PC-3 (cell line): ENCODE data around the gene EME2. TPM values are rescaled to one million over a fixed set of nuclear protein-coding genes. Genes with fewer than 3 reads are reported as not detected.

ENCODE experiments used
- ATAC-seq: fragments of 200-7000 bp; cut with Tn5 transposase; 2 replicates; pipeline ENCODE4 v1.9.1; 2020; ENCODE audit warnings: mild to moderate bottlenecking, moderate library complexity
- BruUV-seq: library from RNA; stranded (reverse); fragments of 400-500 nt; replicated peaks from 2 replicates; lab custom pipeline; 2021; lab: Mats Ljungman, UMichigan
- CTCF ChIA-PET: fragments of 300-600 bp; sonication (Branson Sonifier 250); formaldehyde crosslinking; loops from one replicate; lab custom pipeline; 2022; ENCODE audit warnings: antibody characterized with exemption; lab: Charles Lee
- POLR2A ChIA-PET: fragments of 300-600 bp; sonication (Branson Sonifier 250); formaldehyde crosslinking; loops from one replicate; lab custom pipeline; 2022; ENCODE audit warnings: antibody characterized with exemption; ENCODE audit not compliant: unreplicated experiment; lab: Charles Lee
- DNase-seq: peaks from one replicate; pipeline ENCODE4 v3.0.0-alpha.2; 2015
- H2AFZ ChIP-seq: fragments of 300-600 bp; sonication (generic); 2 replicates; pipeline ENCODE4 v1.6.0; 2016; ENCODE audit warnings: antibody characterized with exemption, low read length
- H3F3A ChIP-seq: fragments of 300-600 bp; sonication (generic); one replicate; pipeline ENCODE4 v1.6.0; 2017; ENCODE audit warnings: antibody characterized with exemption, low read length, control low read depth, mild to moderate bottlenecking; ENCODE audit not compliant: unreplicated experiment
- H3K27ac ChIP-seq: fragments of 300-600 bp; sonication (generic); 2 replicates; pipeline ENCODE4 v1.5.1; 2016; ENCODE audit warnings: mild to moderate bottlenecking, low read length
- H3K27me3 ChIP-seq: fragments of 300-600 bp; sonication (generic); 2 replicates; pipeline ENCODE4 v1.6.1; 2016; ENCODE audit warnings: low read length, mixed read lengths
- H3K36me3 ChIP-seq: fragments of 300-600 bp; sonication (generic); 2 replicates; pipeline ENCODE4 v1.6.1; 2016; ENCODE audit warnings: low read depth, mixed run types, low read length, mixed read lengths
- H3K4me1 ChIP-seq: fragments of 300-600 bp; sonication (generic); 2 replicates; pipeline ENCODE4 v1.5.1; 2016; ENCODE audit warnings: low read length; ENCODE audit not compliant: insufficient read depth
- H3K4me2 ChIP-seq: fragments of 300-600 bp; sonication (generic); 2 replicates; pipeline ENCODE4 v1.6.0; 2016; ENCODE audit warnings: low read length
- H3K4me3 ChIP-seq: fragments of 300-600 bp; sonication (generic); 2 replicates; pipeline ENCODE4 v1.5.1; 2016; ENCODE audit warnings: mild to moderate bottlenecking, low read length, mixed read lengths
- H3K79me2 ChIP-seq: fragments of 300-600 bp; sonication (generic); 2 replicates; pipeline ENCODE4 v1.6.1; 2017; ENCODE audit warnings: low read length, mixed read lengths
- H3K9ac ChIP-seq: fragments of 300-600 bp; sonication (generic); 2 replicates; pipeline ENCODE4 v1.6.0; 2016; ENCODE audit warnings: mild to moderate bottlenecking, low read length
- H3K9me2 ChIP-seq: fragments of 300-600 bp; sonication (generic); replicated peaks from 2 replicates; pipeline ENCODE4 v1.6.1; 2016; ENCODE audit warnings: mixed run types, low read length, mixed read lengths
- H3K9me3 ChIP-seq: fragments of 300-600 bp; sonication (generic); 2 replicates; pipeline ENCODE4 v1.6.1; 2016; ENCODE audit warnings: low read length, mixed read lengths
- H4K20me1 ChIP-seq: fragments of 300-600 bp; sonication (generic); 2 replicates; pipeline ENCODE4 v1.6.1; 2016; ENCODE audit warnings: low read length, mixed read lengths
- CTCF ChIP-seq: fragments of 300-600 bp; sonication (generic); conservative IDR thresholded peaks from 2 replicates; pipeline ENCODE4 v1.5.1; 2017; ENCODE audit warnings: antibody characterized with exemption, low read depth, mild to moderate bottlenecking, low read length
- EZH2 ChIP-seq: fragments of 300-600 bp; sonication (generic); IDR thresholded peaks from one replicate; pipeline ENCODE4 v1.6.1; 2017; ENCODE audit warnings: antibody characterized with exemption, mild to moderate bottlenecking, low read length; ENCODE audit not compliant: unreplicated experiment
- EZH2phosphoT487 ChIP-seq: fragments of 300-600 bp; sonication (generic); IDR thresholded peaks from 2 replicates; pipeline ENCODE4 v1.6.1; 2018; ENCODE audit warnings: mild to moderate bottlenecking, antibody characterized with exemption, low read length, borderline replicate concordance
- intact Hi-C: fragments of 100-400 bp; cut with micrococcal nuclease; formaldehyde crosslinking; loops from 2 replicates; pipeline ENCODE4 v1.9.0; 2023
- microRNA-seq: library from miRNA; unstranded; fragments of <30 nt; microRNA quantifications from one replicate; pipeline ENCODE4 v1.1.0, GENCODE V29; 2020; ENCODE audit not compliant: unreplicated experiment
- total RNA-seq: library from RNA; depleted of rRNA; stranded (reverse); fragments of >200 nt; gene quantifications from 2 replicates; pipeline ENCODE4 v1.2.3, GENCODE V29; 2014; rRNA removed

The EME2 gene
- total RNA-seq, 1 experiment from 2014 or later, result 12.5 TPM

- no peak overlapping the region for H3K27ac ChIP-seq
- CTCF ChIA-PET, result no interaction called here
- BruUV-seq, result TSS peak; percentile 50
Observed at GRCh38 chr16:1825381-1825863, 52.8 kb downstream of the EME2 start.

More at GRCh38 chr16:1825381-1825863, 52.8 kb downstream of the EME2 start:
- no peaks in the 10 kb centered on the region for H3K27me3 ChIP-seq
- H3K4me2 ChIP-seq, result peak overlapping the region; percentile 94
- no peak for ATAC-seq
- H3F3A ChIP-seq, result no peaks in the 10 kb centered on the region
- peaks cover 48% of the 10 kb centered on the region for H3K79me2 ChIP-seq
- no peak for DNase-seq
- peak overlapping the region; percentile 75 for H3K4me3 ChIP-seq
- no peaks in the 10 kb centered on the region for H3K9me2 ChIP-seq
- H4K20me1 ChIP-seq, result peaks cover 15% of the 10 kb centered on the region; the same call in 1 of the 2 replicates
- intact Hi-C loops, result no loop called here
- H3K9ac ChIP-seq, result peak overlapping the region; percentile 35; the same call in 1 of the 2 replicates
- POLR2A ChIA-PET, result interaction anchor here (0.7 kb wide), 1 partner anchor 204 kb away, joined by 3 read pairs; no protein-coding TSS in a partner anchor
- H3K4me1 ChIP-seq, result peaks cover 13% of the 10 kb centered on the region
- H2AFZ ChIP-seq, result no peak overlapping the region
- H3K9me3 ChIP-seq, result no peaks in the 10 kb centered on the region
- no peaks in the 10 kb centered on the region for H3K36me3 ChIP-seq
- TF ChIP-seq EZH2 (no peak), CTCF (no peak), EZH2phosphoT487 (no peak)

Small RNAs within 50 kb of the gene (microRNA-seq; reads per million reads assigned to microRNA genes)
- gene MIR3177, result 3.0 reads per million, percentile 7 among the genes with 10 or more reads in this experiment

Other genes starting within 250 kb of the EME2 start
- not detected in 2 replicates for gene TMEM204, start 239.1 kb upstream of the EME2 start, total RNA-seq
- 4.2 and 6.2 TPM in 2 replicates for gene IFT140, start 160.7 kb upstream of the EME2 start, total RNA-seq
- gene CRAMP1, start 160.4 kb upstream of the EME2 start, total RNA-seq, result 8.5 and 15.5 TPM in 2 replicates
- 85.2 and 86.5 TPM in 2 replicates for gene JPT2, start 94.5 kb upstream of the EME2 start, total RNA-seq
- gene MAPK8IP3, start 66.6 kb upstream of the EME2 start, total RNA-seq, result 41.1 and 59.7 TPM in 2 replicates
- gene NME3, start 1.3 kb upstream of the EME2 start, total RNA-seq, result 66.9 and 70.3 TPM in 2 replicates
- gene MRPS34, start 324 bp downstream of the EME2 start, total RNA-seq, result 248 and 258 TPM in 2 replicates
- gene SPSB3, start 9.8 kb downstream of the EME2 start, total RNA-seq, result 27.4 and 30.4 TPM in 2 replicates
- 95.1 and 128 TPM in 2 replicates for gene NUBP2, start 10.2 kb downstream of the EME2 start, total RNA-seq
- not detected in 2 replicates for gene IGFALS, start 20.9 kb downstream of the EME2 start, total RNA-seq
- gene HAGH, start 54.0 kb downstream of the EME2 start, total RNA-seq, result 96.9 and 99.5 TPM in 2 replicates
- gene FAHD1, start 54.4 kb downstream of the EME2 start, total RNA-seq, result 37.5 and 47.5 TPM in 2 replicates
- gene MEIOB, start 99.4 kb downstream of the EME2 start, total RNA-seq, result not detected in 2 replicates
- not detected in 2 replicates for gene HS3ST6, start 145.6 kb downstream of the EME2 start, total RNA-seq
- gene MSRB1, start 170.4 kb downstream of the EME2 start, total RNA-seq, result 24.6 and 25.7 TPM in 2 replicates
- gene RPL3L, start 181.9 kb downstream of the EME2 start, total RNA-seq, result 1.5 TPM in 1 of 2 replicates, not detected in the other
- gene NDUFB10, start 186.7 kb downstream of the EME2 start, total RNA-seq, result 407 and 530 TPM in 2 replicates
- gene RPS2, start 192.0 kb downstream of the EME2 start, total RNA-seq, result 2,234 and 2,721 TPM in 2 replicates
- gene RNF151, start 194.0 kb downstream of the EME2 start, total RNA-seq, result not detected in 2 replicates
- gene TBL3, start 199.2 kb downstream of the EME2 start, total RNA-seq, result 71.5 and 111 TPM in 2 replicates
- 2.4 and 3.4 TPM in 2 replicates for gene NOXO1, start 208.7 kb downstream of the EME2 start, total RNA-seq
- gene GFER, start 211.4 kb downstream of the EME2 start, total RNA-seq, result 66.8 and 77.2 TPM in 2 replicates
- 1.5 and 2.8 TPM in 2 replicates for gene SYNGR3, start 217.2 kb downstream of the EME2 start, total RNA-seq
- gene ZNF598, start 237.0 kb downstream of the EME2 start, total RNA-seq, result 44.4 and 60.1 TPM in 2 replicates
- 3.8 and 5.6 TPM in 2 replicates for gene NPW, start 247.0 kb downstream of the EME2 start, total RNA-seq